Vagina (tissue), 2 donors: Measurements from ENCODE around the gene CCDC150. TPM values are rescaled to one million over a fixed set of nuclear protein-coding genes. Genes with fewer than 3 reads are reported as not detected.

Source experiments
- DNase-seq, 2 donors: peaks; one replicate each; pipeline ENCODE4 v3.0.0-alpha.2; 2017; ENCODE audit errors: extremely low spot score in 2 of 2
- H3K27ac ChIP-seq: fragments of 200-600 bp; sonication (generic); one replicate; pipeline ENCODE4 v1.5.1; 2019
- H3K27me3 ChIP-seq: fragments of 200-600 bp; sonication (generic); one replicate; pipeline ENCODE4 v1.5.1; 2019
- H3K36me3 ChIP-seq, 2 donors: fragments of 200-600 bp; sonication (generic); one replicate each; pipeline ENCODE4 v1.5.1; 2017 to 2019
- H3K4me1 ChIP-seq: fragments of 200-600 bp; sonication (generic); one replicate; pipeline ENCODE4 v1.5.1; 2019
- H3K4me3 ChIP-seq, 2 donors: fragments of 200-600 bp; sonication (generic); 1 replicate in 1 of 2; 2 replicates in 1 of 2; pipeline ENCODE4 v1.5.1; 2016 to 2019
- H3K9me3 ChIP-seq: fragments of 200-600 bp; sonication (generic); one replicate; pipeline ENCODE4 v1.5.1; 2019
- POLR2A ChIP-seq, 2 donors: fragments of 450-650 bp; IDR thresholded peaks; one replicate each; pipeline ENCODE4 v1.6.1; 2017; ENCODE audit warnings: antibody characterized with exemption in 2 of 2, mild to moderate bottlenecking in 2 of 2, moderate library complexity in 2 of 2
- POLR2AphosphoS5 ChIP-seq, 2 donors: sonication (generic); formaldehyde crosslinking; IDR thresholded peaks; one replicate each; pipeline ENCODE4 v1.9.0; 2017; ENCODE audit warnings: antibody characterized with exemption in 2 of 2, mild to moderate bottlenecking in 2 of 2, low read depth in 1 of 2; ENCODE audit not compliant: insufficient read depth in 1 of 2
- intact Hi-C: fragments of 100-400 bp; cut with DNase I; formaldehyde crosslinking; loops from one replicate; pipeline ENCODE4 v1.15.1; 2023
- total RNA-seq: library from RNA; depleted of rRNA; stranded (reverse); fragments of >200 nt; gene quantifications from one replicate; pipeline ENCODE4 v1.2.3, GENCODE V29; 2016
- TF ChIP-seq, protein P1 (sequence below), 3 experiments: fragments of 450-650 bp in 2 of 3; fragments of 200-600 bp in 1 of 3; sonication (generic) in 1 of 3; IDR thresholded peaks; one replicate each; pipeline ENCODE4 v1.5.1; 2017 to 2019; ENCODE audit warnings: antibody characterized with exemption in 3 of 3, mild to moderate bottlenecking in 2 of 3, moderate library complexity in 2 of 3

CCDC150 gene
- total RNA-seq, 1 donor from 2014 or later: 3.9 TPM

DNA sequence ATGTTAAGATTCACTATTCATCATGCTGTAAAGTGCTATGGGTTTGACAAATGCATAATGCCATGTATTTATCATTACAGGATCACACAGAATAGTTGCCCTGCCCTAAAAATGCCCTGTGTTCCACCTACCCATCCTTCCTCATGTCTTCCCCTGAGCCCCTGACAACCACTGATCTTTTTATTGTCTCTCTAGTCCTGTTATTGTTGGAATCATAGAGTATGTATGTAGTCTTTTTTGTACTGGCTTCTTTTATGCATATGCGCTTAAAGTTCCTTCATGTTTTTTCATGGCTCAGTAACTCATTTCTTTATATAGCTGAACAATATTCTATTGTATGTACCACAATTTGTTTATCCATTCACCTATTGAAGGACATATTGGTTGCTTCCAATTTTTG, 20.3 kb downstream of the CCDC150 start:
- no peaks in the 10 kb centered on the region for H3K4me1 ChIP-seq
- intact Hi-C loops: no loop called here

GRCh38 chr2:196660244-196660643, 20.7 kb downstream of the CCDC150 start:
- Histone ChIP-seq H3K27ac (no peak overlapping the region), H3K9me3 (no peaks in the 10 kb centered on the region), H3K4me1 (no peaks in the 10 kb centered on the region), H3K4me3 (no peak overlapping the region), H3K27me3 (no peaks in the 10 kb centered on the region), H3K36me3 (no peaks in the 10 kb centered on the region)
- intact Hi-C loops: no loop called here
- no peak for DNase-seq
- no peak for TF ChIP-seq POLR2A (IDR thresholded peaks at IDR 0.05)

More for the DNA sequence above, 20.3 kb downstream of the CCDC150 start:
- H3K36me3 ChIP-seq: no peaks in the 10 kb centered on the region
- no peak overlapping the region for H3K4me3 ChIP-seq
- H3K27me3 ChIP-seq: no peaks in the 10 kb centered on the region
- no peak overlapping the region for H3K27ac ChIP-seq
- TF ChIP-seq POLR2A (IDR thresholded peaks at IDR 0.05): no peak
- no peak for TF ChIP-seq POLR2AphosphoS5 (IDR thresholded peaks at IDR 0.05; ENCODE audit: insufficient read depth in 1 of 2, low read depth in 1 of 2)
- TF ChIP-seq, protein P1, sequence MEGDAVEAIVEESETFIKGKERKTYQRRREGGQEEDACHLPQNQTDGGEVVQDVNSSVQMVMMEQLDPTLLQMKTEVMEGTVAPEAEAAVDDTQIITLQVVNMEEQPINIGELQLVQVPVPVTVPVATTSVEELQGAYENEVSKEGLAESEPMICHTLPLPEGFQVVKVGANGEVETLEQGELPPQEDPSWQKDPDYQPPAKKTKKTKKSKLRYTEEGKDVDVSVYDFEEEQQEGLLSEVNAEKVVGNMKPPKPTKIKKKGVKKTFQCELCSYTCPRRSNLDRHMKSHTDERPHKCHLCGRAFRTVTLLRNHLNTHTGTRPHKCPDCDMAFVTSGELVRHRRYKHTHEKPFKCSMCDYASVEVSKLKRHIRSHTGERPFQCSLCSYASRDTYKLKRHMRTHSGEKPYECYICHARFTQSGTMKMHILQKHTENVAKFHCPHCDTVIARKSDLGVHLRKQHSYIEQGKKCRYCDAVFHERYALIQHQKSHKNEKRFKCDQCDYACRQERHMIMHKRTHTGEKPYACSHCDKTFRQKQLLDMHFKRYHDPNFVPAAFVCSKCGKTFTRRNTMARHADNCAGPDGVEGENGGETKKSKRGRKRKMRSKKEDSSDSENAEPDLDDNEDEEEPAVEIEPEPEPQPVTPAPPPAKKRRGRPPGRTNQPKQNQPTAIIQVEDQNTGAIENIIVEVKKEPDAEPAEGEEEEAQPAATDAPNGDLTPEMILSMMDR (IDR thresholded peaks at IDR 0.05): no peak
- DNase-seq: no peak
- H3K9me3 ChIP-seq: no peaks in the 10 kb centered on the region

GRCh38 chr2:196670342-196670741, 30.8 kb downstream of the CCDC150 start:
- TF ChIP-seq POLR2AphosphoS5 (IDR thresholded peaks at IDR 0.05; ENCODE audit: insufficient read depth in 1 of 2, low read depth in 1 of 2) (no peak), POLR2A (IDR thresholded peaks at IDR 0.05) (no peak)
- TF ChIP-seq, protein P1 (IDR thresholded peaks at IDR 0.05): no peak
- H3K36me3 ChIP-seq: no peaks in the 10 kb centered on the region
- H3K9me3 ChIP-seq: no peaks in the 10 kb centered on the region
- no peaks in the 10 kb centered on the region for H3K4me1 ChIP-seq
- H3K4me3 ChIP-seq: no peak overlapping the region
- no peaks in the 10 kb centered on the region for H3K27me3 ChIP-seq
- intact Hi-C loops: no loop called here
- no peak overlapping the region for H3K27ac ChIP-seq
- DNase-seq: no peak

DNA sequence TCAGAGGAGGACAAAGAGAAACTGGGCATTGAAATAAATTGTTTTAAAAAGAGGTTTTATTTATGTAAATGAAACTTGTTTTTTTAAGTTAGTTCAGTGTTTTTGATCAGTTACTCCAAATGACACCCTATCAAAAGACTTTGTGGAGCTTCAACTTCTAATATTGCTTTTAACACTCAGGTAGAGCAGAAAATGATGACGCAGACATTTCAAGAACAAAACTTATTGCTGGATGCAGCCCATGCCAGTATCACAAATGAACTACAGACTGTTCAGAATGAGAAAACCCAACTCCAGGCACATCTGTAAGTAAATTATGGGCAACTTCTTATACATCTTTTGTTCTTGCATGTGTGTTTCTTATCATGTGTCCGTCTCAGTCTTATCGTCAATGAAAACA, 36.4 kb downstream of the CCDC150 start:
- H3K27ac ChIP-seq: no peak overlapping the region

DNA sequence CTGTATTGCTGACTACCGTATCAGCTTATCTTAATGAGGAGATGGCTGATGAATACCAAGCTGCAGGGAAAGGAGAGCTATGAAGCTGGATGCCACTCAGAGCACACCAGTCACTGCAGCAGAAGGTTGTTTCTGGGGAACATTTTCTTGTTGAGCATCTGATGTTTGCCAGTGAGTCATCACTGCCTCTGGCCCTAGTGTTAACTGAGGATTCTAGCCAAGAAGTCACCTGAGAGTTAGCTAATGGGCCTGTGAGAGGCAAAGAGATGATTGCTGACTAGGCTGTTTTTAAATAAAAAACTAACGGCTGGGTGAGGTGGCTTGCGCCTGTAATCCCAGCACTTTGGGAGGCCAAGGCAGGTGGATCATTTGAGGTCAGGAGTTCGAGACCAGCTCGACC, 37.9 kb downstream of the CCDC150 start:
- H3K27me3 ChIP-seq: no peaks in the 10 kb centered on the region
- no peak overlapping the region for H3K4me3 ChIP-seq
- no peaks in the 10 kb centered on the region for H3K9me3 ChIP-seq
- TF ChIP-seq POLR2A (IDR thresholded peaks at IDR 0.05) (no peak), POLR2AphosphoS5 (IDR thresholded peaks at IDR 0.05; ENCODE audit: insufficient read depth in 1 of 2, low read depth in 1 of 2) (no peak)
- TF ChIP-seq, protein P1 (IDR thresholded peaks at IDR 0.05): no peak
- H3K4me1 ChIP-seq: no peaks in the 10 kb centered on the region
- intact Hi-C loops: no loop called here
- no peak overlapping the region for H3K27ac ChIP-seq
- DNase-seq: no peak
- H3K36me3 ChIP-seq: no peaks in the 10 kb centered on the region

More for the DNA sequence above, 36.4 kb downstream of the CCDC150 start:
- Histone ChIP-seq H3K27me3 (no peaks in the 10 kb centered on the region), H3K4me1 (no peaks in the 10 kb centered on the region), H3K9me3 (no peaks in the 10 kb centered on the region), H3K4me3 (no peak overlapping the region), H3K36me3 (no peaks in the 10 kb centered on the region)
- intact Hi-C loops: no loop called here
- DNase-seq: no peak
- TF ChIP-seq POLR2AphosphoS5 (IDR thresholded peaks at IDR 0.05; ENCODE audit: insufficient read depth in 1 of 2, low read depth in 1 of 2) (no peak), POLR2A (IDR thresholded peaks at IDR 0.05) (no peak)
- TF ChIP-seq, protein P1 (IDR thresholded peaks at IDR 0.05): no peak
